HCT116 (cell line): ENCODE measurements around the gene PEX11G. TPM values are rescaled to one million over a fixed set of nuclear protein-coding genes. Genes with fewer than 3 reads are reported as not detected.

Experiments used
- ATAC-seq: fragments of 200-7000 bp; cut with Tn5 transposase; 2 replicates; pipeline ENCODE4 v1.9.1; 2020; ENCODE audit warnings: mild to moderate bottlenecking, moderate library complexity
- BruUV-seq: library from RNA; stranded (reverse); fragments of 400-500 nt; replicated peaks from 2 replicates; lab custom pipeline; 2021; lab: Mats Ljungman, UMichigan
- CTCF ChIA-PET: fragments of 300-600 bp; sonication (Branson Sonifier 250); formaldehyde crosslinking; loops from one replicate; lab custom pipeline; 2021; ENCODE audit warnings: antibody characterized with exemption; lab: Charles Lee
- POLR2A ChIA-PET: fragments of 300-600, 350-600 bp; sonication (Branson Sonifier 250); formaldehyde crosslinking; loops from one replicate; lab custom pipeline; 2021; ENCODE audit warnings: antibody characterized with exemption; lab: Charles Lee
- RAD21 ChIA-PET, 2 experiments: fragments of 300-600 bp; sonication (Branson Sonifier 250); formaldehyde crosslinking; loops; one replicate each; lab custom pipeline; 2023; ENCODE audit warnings: low total read pairs in 2 of 2; ENCODE audit not compliant: uncharacterized antibody in 2 of 2, unreplicated experiment in 2 of 2, low non-redundant PET in 1 of 2; lab: Charles Lee
- DNase-seq: peaks from one replicate; pipeline ENCODE4 v3.0.0-alpha.2; 2010; ENCODE audit warnings: low read depth, low spot score
- H2AFZ ChIP-seq: fragments of 200-600 bp; shearing (Covaris generic), sonication (generic); 2 replicates; pipeline ENCODE4 v1.6.1; 2017; ENCODE audit warnings: low read depth, mixed run types, mixed read lengths, antibody characterized with exemption, low read length; ENCODE audit not compliant: poor library complexity, severe bottlenecking
- H3K27ac ChIP-seq: 2 replicates; pipeline ENCODE4 v1.5.1; 2012; ENCODE audit warnings: low read depth, low read length
- H3K27me3 ChIP-seq: fragments of 200-600 bp; sonication (generic); 2 replicates; pipeline ENCODE4 v1.6.1; 2016; ENCODE audit warnings: mixed run types, low read length, mixed read lengths; ENCODE audit not compliant: insufficient read depth
- H3K36me3 ChIP-seq, 2 experiments: fragments of 200-500 bp in 1 of 2; fragments of 200-600 bp in 1 of 2; sonication (Bioruptor generic) in 1 of 2; sonication (generic) in 1 of 2; 2 replicates each; pipeline versions ENCODE4 v1.5.1 to v1.6.1; 2014 to 2016; ENCODE audit warnings: low read length in 2 of 2, inconsistent platforms in 1 of 2, mixed read lengths in 1 of 2, mixed run types in 1 of 2; ENCODE audit not compliant: insufficient read depth in 2 of 2, control insufficient read depth in 1 of 2
- H3K4me1 ChIP-seq, 2 experiments: fragments of 200-600 bp in 1 of 2; sonication (generic) in 1 of 2; 2 replicates each; pipeline versions ENCODE4 v1.5.1 to v1.6.1; 2012 to 2017; ENCODE audit warnings: low read length in 2 of 2, inconsistent platforms in 1 of 2, mild to moderate bottlenecking in 1 of 2, mixed read lengths in 1 of 2, mixed run types in 1 of 2, moderate library complexity in 1 of 2; ENCODE audit not compliant: insufficient read depth in 2 of 2, control insufficient read depth in 1 of 2
- H3K4me2 ChIP-seq: fragments of 200-600 bp; sonication (generic); 2 replicates; pipeline ENCODE4 v1.6.1; 2017; ENCODE audit warnings: mixed run types, low read length, mixed read lengths
- H3K4me3 ChIP-seq, 2 experiments: fragments of 200-600 bp in 1 of 2; sonication (generic) in 1 of 2; replicated peaks in 1 of 2; 2 replicates each; pipeline ENCODE4 v1.5.1; 2011 to 2016; ENCODE audit warnings: low read length in 2 of 2, control low read depth in 1 of 2, low read depth in 1 of 2, mild to moderate bottlenecking in 1 of 2, mixed read lengths in 1 of 2, mixed run types in 1 of 2
- H3K79me2 ChIP-seq: fragments of 200-600 bp; sonication (generic); 2 replicates; pipeline ENCODE4 v1.6.1; 2017; ENCODE audit warnings: mild to moderate bottlenecking, mixed run types, low read length, moderate library complexity, mixed read lengths; ENCODE audit not compliant: insufficient read depth
- H3K9ac ChIP-seq: fragments of 200-600 bp; sonication (generic); 2 replicates; pipeline ENCODE4 v1.6.1; 2016; ENCODE audit warnings: low read length, mixed read lengths
- H3K9me2 ChIP-seq: fragments of 200-600 bp; sonication (generic), shearing (Covaris generic); 2 replicates; pipeline ENCODE4 v1.6.1; 2017; ENCODE audit warnings: mixed run types, mild to moderate bottlenecking, moderate library complexity; ENCODE audit not compliant: insufficient read depth
- H3K9me3 ChIP-seq, 2 experiments: fragments of 200-500 bp in 1 of 2; fragments of 200-600 bp in 1 of 2; sonication (Bioruptor generic) in 1 of 2; sonication (generic) in 1 of 2; 2 replicates each; pipeline ENCODE4 v1.6.1; 2014 to 2017; ENCODE audit warnings: low read length in 2 of 2, mixed read lengths in 2 of 2, inconsistent platforms in 1 of 2, low read depth in 1 of 2, mild to moderate bottlenecking in 1 of 2, mixed run types in 1 of 2, moderate library complexity in 1 of 2; ENCODE audit not compliant: control insufficient read depth in 1 of 2, insufficient read depth in 1 of 2
- H4K20me1 ChIP-seq: fragments of 200-600 bp; sonication (generic), shearing (Covaris generic); 2 replicates; pipeline ENCODE4 v1.6.1; 2017; ENCODE audit warnings: mixed run types, mild to moderate bottlenecking, moderate library complexity; ENCODE audit not compliant: insufficient read depth
- CBX3 ChIP-seq: IDR thresholded peaks from 2 replicates; pipeline ENCODE4 v1.6.1; 2012; ENCODE audit warnings: low read depth
- EZH2 ChIP-seq: fragments of 200-600 bp; sonication (generic); IDR thresholded peaks from 2 replicates; pipeline ENCODE4 v1.6.1; 2017; ENCODE audit warnings: antibody characterized with exemption, mixed run types
- POLR2A ChIP-seq: IDR thresholded peaks from 2 replicates; pipeline ENCODE4 v1.7.0; 2011; ENCODE audit warnings: borderline replicate concordance; ENCODE audit not compliant: insufficient read depth, insufficient read length; ENCODE audit errors: extremely low read depth
- RAD21 ChIP-seq: IDR thresholded peaks from 2 replicates; pipeline ENCODE4 v1.6.1; 2012; ENCODE audit warnings: low read depth, mild to moderate bottlenecking
- REST ChIP-seq: IDR thresholded peaks from 2 replicates; pipeline ENCODE4 v1.6.1; 2012; ENCODE audit warnings: low read depth
- intact Hi-C: fragments of 100-400 bp; cut with micrococcal nuclease; formaldehyde crosslinking; loops from 2 replicates; pipeline ENCODE4 v1.10.0; 2022
- total RNA-seq: library from RNA; stranded (reverse); gene quantifications from one replicate; pipeline ENCODE4 v1.2.1, GENCODE V29; 2021; ENCODE audit not compliant: unreplicated experiment
- TF ChIP-seq, protein P1 (sequence below): IDR thresholded peaks from 2 replicates; pipeline ENCODE4 v1.6.1; 2012
- TF ChIP-seq, protein P2 (sequence below): IDR thresholded peaks from 2 replicates; pipeline ENCODE4 v1.6.1; 2011; ENCODE audit warnings: mild to moderate bottlenecking, low read length, moderate library complexity; ENCODE audit not compliant: insufficient replicate concordance; ENCODE audit errors: extremely low read depth

PEX11G gene
- total RNA-seq, 1 experiment from 2014 or later = 6.4 TPM

- CTCF ChIA-PET = no interaction called here
Measured at GRCh38 chr19:7444042-7444441, 44.8 kb downstream of the PEX11G start.

More at GRCh38 chr19:7444042-7444441, 44.8 kb downstream of the PEX11G start:
- H3K27me3 ChIP-seq = no peaks in the 10 kb centered on the region
- intact Hi-C loops = no loop called here
- no peak for TF ChIP-seq REST
- TF ChIP-seq, protein P1, sequence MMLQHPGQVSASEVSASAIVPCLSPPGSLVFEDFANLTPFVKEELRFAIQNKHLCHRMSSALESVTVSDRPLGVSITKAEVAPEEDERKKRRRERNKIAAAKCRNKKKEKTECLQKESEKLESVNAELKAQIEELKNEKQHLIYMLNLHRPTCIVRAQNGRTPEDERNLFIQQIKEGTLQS = no peak
- no peak for TF ChIP-seq EZH2
- no peak for TF ChIP-seq POLR2A
- no peak for TF ChIP-seq CBX3
- no peak for TF ChIP-seq RAD21
- TF ChIP-seq, protein P2, sequence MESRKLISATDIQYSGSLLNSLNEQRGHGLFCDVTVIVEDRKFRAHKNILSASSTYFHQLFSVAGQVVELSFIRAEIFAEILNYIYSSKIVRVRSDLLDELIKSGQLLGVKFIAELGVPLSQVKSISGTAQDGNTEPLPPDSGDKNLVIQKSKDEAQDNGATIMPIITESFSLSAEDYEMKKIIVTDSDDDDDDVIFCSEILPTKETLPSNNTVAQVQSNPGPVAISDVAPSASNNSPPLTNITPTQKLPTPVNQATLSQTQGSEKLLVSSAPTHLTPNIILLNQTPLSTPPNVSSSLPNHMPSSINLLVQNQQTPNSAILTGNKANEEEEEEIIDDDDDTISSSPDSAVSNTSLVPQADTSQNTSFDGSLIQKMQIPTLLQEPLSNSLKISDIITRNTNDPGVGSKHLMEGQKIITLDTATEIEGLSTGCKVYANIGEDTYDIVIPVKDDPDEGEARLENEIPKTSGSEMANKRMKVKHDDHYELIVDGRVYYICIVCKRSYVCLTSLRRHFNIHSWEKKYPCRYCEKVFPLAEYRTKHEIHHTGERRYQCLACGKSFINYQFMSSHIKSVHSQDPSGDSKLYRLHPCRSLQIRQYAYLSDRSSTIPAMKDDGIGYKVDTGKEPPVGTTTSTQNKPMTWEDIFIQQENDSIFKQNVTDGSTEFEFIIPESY = no peak
- H3K79me2 ChIP-seq = no peaks in the 10 kb centered on the region
- no peak overlapping the region for H2AFZ ChIP-seq
- ChIA-PET POLR2A (no interaction called here), RAD21 (no interaction called here)
- no TSS peak for BruUV-seq
- no peak for DNase-seq
- no peaks in the 10 kb centered on the region for H3K9me2 ChIP-seq
- H3K27ac ChIP-seq = no peak overlapping the region
- H3K4me3 ChIP-seq = no peak overlapping the region
- ATAC-seq = no peak
- H3K36me3 ChIP-seq = peaks cover 15 to 27% of the 10 kb centered on the region in 2 experiments; a peak in 3 of 4 replicates
- H3K4me2 ChIP-seq = no peak overlapping the region
- no peaks in the 10 kb centered on the region for H4K20me1 ChIP-seq
- no peaks in the 10 kb centered on the region for H3K9me3 ChIP-seq
- no peaks in the 10 kb centered on the region for H3K4me1 ChIP-seq
- H3K9ac ChIP-seq = no peak overlapping the region
